Spleen (tissue), 7 donors: Measurements from ENCODE around the gene CFAP20DC.

Experiments used
- POLR2A ChIP-seq, 3 donors: fragments of 450-650 bp; IDR thresholded peaks; one replicate each; pipeline ENCODE4 v1.5.1; 2017; ENCODE audit warnings: antibody characterized with exemption in 3 of 3, mild to moderate bottlenecking in 1 of 3
- POLR2AphosphoS5 ChIP-seq, 3 donors: sonication (generic); formaldehyde crosslinking; IDR thresholded peaks; one replicate each; pipeline ENCODE4 v1.5.1; 2017; ENCODE audit warnings: antibody characterized with exemption in 3 of 3
- TF ChIP-seq, protein P1 (sequence below), 11 experiments: fragments of 200-600 bp in 7 of 11; fragments of 450-650 bp in 4 of 11; sonication (generic) in 4 of 11; IDR thresholded peaks in 8 of 11; conservative IDR thresholded peaks in 3 of 11; 1 replicate in 7 of 11; 2 replicates in 4 of 11; pipeline versions ENCODE4 v1.4.0 to v1.8.0; 2016 to 2021; ENCODE audit warnings: antibody characterized with exemption in 11 of 11, inconsistent platforms in 4 of 11, mild to moderate bottlenecking in 1 of 11
- donor health status: DM: no; HTN: no; CAD: no; lungs with moderate emphysema.
- donor health status: DM: no; HTN: no; CAD: no.
- donor health status: DM: no; HTN: no; CAD: no.

DNA sequence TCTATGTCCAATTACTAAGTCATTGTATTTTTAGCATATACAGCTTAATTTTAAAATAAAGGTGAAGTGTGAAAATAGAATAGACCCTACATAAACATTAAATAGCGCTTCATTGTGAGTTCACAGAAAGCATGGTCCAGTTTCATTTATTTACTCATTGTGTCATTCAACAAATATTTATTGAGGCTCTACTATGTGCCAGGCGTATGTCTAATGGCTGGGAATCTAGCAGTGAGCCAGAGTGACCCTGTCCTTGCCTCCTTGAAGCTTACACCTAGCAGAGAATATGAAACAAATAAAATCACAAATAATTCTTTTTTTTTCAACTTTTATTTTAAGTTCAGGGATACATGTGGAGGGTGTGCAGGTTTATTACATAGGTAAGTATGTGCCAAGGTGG, 161.7 kb downstream of the CFAP20DC start:
- no peak for TF ChIP-seq POLR2AphosphoS5 (IDR thresholded peaks at IDR 0.05)
- no peak for TF ChIP-seq POLR2A (IDR thresholded peaks at IDR 0.05)
- TF ChIP-seq, protein P1, sequence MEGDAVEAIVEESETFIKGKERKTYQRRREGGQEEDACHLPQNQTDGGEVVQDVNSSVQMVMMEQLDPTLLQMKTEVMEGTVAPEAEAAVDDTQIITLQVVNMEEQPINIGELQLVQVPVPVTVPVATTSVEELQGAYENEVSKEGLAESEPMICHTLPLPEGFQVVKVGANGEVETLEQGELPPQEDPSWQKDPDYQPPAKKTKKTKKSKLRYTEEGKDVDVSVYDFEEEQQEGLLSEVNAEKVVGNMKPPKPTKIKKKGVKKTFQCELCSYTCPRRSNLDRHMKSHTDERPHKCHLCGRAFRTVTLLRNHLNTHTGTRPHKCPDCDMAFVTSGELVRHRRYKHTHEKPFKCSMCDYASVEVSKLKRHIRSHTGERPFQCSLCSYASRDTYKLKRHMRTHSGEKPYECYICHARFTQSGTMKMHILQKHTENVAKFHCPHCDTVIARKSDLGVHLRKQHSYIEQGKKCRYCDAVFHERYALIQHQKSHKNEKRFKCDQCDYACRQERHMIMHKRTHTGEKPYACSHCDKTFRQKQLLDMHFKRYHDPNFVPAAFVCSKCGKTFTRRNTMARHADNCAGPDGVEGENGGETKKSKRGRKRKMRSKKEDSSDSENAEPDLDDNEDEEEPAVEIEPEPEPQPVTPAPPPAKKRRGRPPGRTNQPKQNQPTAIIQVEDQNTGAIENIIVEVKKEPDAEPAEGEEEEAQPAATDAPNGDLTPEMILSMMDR (IDR thresholded peaks at IDR 0.05 in 8 of 11, conservative IDR thresholded peaks at IDR 0.05 in 3 of 11), result no peak
